K562 (cell line): Measurements from ENCODE around the gene GPHN. TPM values are rescaled to one million over a fixed set of nuclear protein-coding genes. Genes with fewer than 3 reads are reported as not detected.

Experiments used
- ATAC-seq: fragments of 200-7000 bp; cut with Tn5 transposase; 3 replicates; pipeline ENCODE4 v1.9.1; 2020; ENCODE audit warnings: moderate library complexity
- BruUV-seq: library from RNA; stranded (reverse); fragments of 400-500 nt; replicated peaks from 2 replicates; lab custom pipeline; 2021; lab: Mats Ljungman, UMichigan
- CTCF ChIA-PET: fragments of 300-600 bp; formaldehyde crosslinking; extraction: SDS; loops from one replicate; lab custom pipeline; 2021; ENCODE audit warnings: low intra/inter-chr PET ratio; lab: Yijun Ruan, JAX
- POLR2A ChIA-PET: fragments of 300-600, 350-650 bp; sonication (Branson Sonifier 250); formaldehyde crosslinking; extraction: SDS; loops from one replicate; lab custom pipeline; 2021; ENCODE audit warnings: antibody characterized with exemption, inconsistent platforms; lab: Yijun Ruan, JAX
- DNase-seq, 4 experiments: peaks; one replicate each; pipeline versions ENCODE4 v3.0.0 to v3.0.0-alpha.2; 2011 to 2018; ENCODE audit warnings: low spot score in 3 of 4, mixed read lengths in 3 of 4; ENCODE audit errors: extremely low read depth in 1 of 4
- FAIRE-seq: peaks from 2 replicates; lab custom pipeline; 2011; peaks lifted over from hg19 to GRCh38; lab: Jason Lieb, UNC
- H2AFZ ChIP-seq: 2 replicates; pipeline ENCODE4 v1.6.0; 2011; ENCODE audit warnings: low read depth, low read length, control low read depth, inconsistent platforms
- H3K27ac ChIP-seq: fragments of 200-600 bp; 3 replicates; pipeline ENCODE4 v1.8.0; 2011; ENCODE audit warnings: low read depth, mild to moderate bottlenecking, control low read depth, inconsistent platforms, low read length, moderate library complexity, mixed read lengths; ENCODE audit errors: extremely low read depth
- H3K27me3 ChIP-seq, 2 experiments: fragments of 300-600 bp in 1 of 2; 2 replicates in 1 of 2; 3 replicates in 1 of 2; pipeline versions ENCODE4 v1.6.0 to v1.8.0; 2011; ENCODE audit warnings: inconsistent platforms in 2 of 2, low read length in 2 of 2, mild to moderate bottlenecking in 1 of 2, mixed read lengths in 1 of 2, moderate library complexity in 1 of 2; ENCODE audit not compliant: control insufficient read depth in 2 of 2, insufficient read depth in 2 of 2
- H3K36me3 ChIP-seq: fragments of 300-600 bp; 3 replicates; pipeline ENCODE4 v1.8.0; 2011; ENCODE audit warnings: mild to moderate bottlenecking, low read length, inconsistent platforms; ENCODE audit not compliant: control insufficient read depth, insufficient read depth
- H3K4me1 ChIP-seq, 2 experiments: fragments of 200-600 bp in 1 of 2; replicated peaks in 1 of 2; 2 replicates in 1 of 2; 3 replicates in 1 of 2; pipeline versions ENCODE4 v1.5.1 to v1.8.0; 2011; ENCODE audit warnings: inconsistent platforms in 2 of 2, low read length in 2 of 2, mild to moderate bottlenecking in 1 of 2, mixed read lengths in 1 of 2, moderate library complexity in 1 of 2; ENCODE audit not compliant: control insufficient read depth in 2 of 2, insufficient read depth in 2 of 2
- H3K4me2 ChIP-seq: 2 replicates; pipeline ENCODE4 v1.6.1; 2011; ENCODE audit warnings: low read length, control low read depth, inconsistent platforms, mixed read lengths; ENCODE audit not compliant: insufficient read depth
- H3K4me3 ChIP-seq: fragments of 200-600 bp; sonication (generic), shearing (Covaris generic); 2 replicates; pipeline ENCODE4 v1.5.1; 2016; ENCODE audit warnings: control low read depth, inconsistent platforms
- H3K79me2 ChIP-seq: fragments of 200-600 bp; 3 replicates; pipeline ENCODE4 v1.8.0; 2011; ENCODE audit warnings: low read length, inconsistent platforms; ENCODE audit not compliant: control insufficient read depth, insufficient read depth
- H3K9ac ChIP-seq, 2 experiments: 2 replicates each; pipeline versions ENCODE4 v1.6.0 to v1.6.1; 2011; ENCODE audit warnings: low read depth in 2 of 2, low read length in 2 of 2, control low read depth in 1 of 2, inconsistent platforms in 1 of 2, mild to moderate bottlenecking in 1 of 2, mixed read lengths in 1 of 2; ENCODE audit not compliant: insufficient read depth in 1 of 2
- H3K9me1 ChIP-seq: one replicate; pipeline ENCODE4 v1.6.0; 2011; ENCODE audit warnings: inconsistent platforms, mild to moderate bottlenecking, low read length, moderate library complexity; ENCODE audit not compliant: control insufficient read depth, insufficient read depth
- H3K9me3 ChIP-seq: replicated peaks from 2 replicates; pipeline ENCODE4 v1.5.1; 2011; ENCODE audit warnings: low read depth, low read length, inconsistent platforms; ENCODE audit not compliant: control insufficient read depth, insufficient read depth
- H4K20me1 ChIP-seq: replicated peaks from 2 replicates; pipeline ENCODE4 v1.6.1; 2011; ENCODE audit warnings: low read length, inconsistent platforms, mixed read lengths; ENCODE audit not compliant: control insufficient read depth, insufficient read depth
- ATF3 ChIP-seq, 2 experiments: fragments of 450-650 bp in 1 of 2; sonication (generic) in 1 of 2; formaldehyde crosslinking in 1 of 2; IDR thresholded peaks in 1 of 2; conservative IDR thresholded peaks in 1 of 2; 2 replicates each; pipeline versions ENCODE4 v1.6.1 to v1.8.1; 2016 to 2023; ENCODE audit warnings: mild to moderate bottlenecking in 2 of 2, moderate library complexity in 2 of 2, inconsistent platforms in 1 of 2, missing genetic modification reagents in 1 of 2
- BCOR ChIP-seq: fragments of 450-650 bp; IDR thresholded peaks from 2 replicates; pipeline ENCODE4 v1.6.1; 2016
- CBX2 ChIP-seq: fragments of 200-600 bp; sonication (generic); IDR thresholded peaks from one replicate; pipeline ENCODE4 v1.6.1; 2012; ENCODE audit warnings: mild to moderate bottlenecking, low read length, inconsistent platforms; ENCODE audit not compliant: insufficient read depth, poor library complexity, severe bottlenecking
- CBX8 ChIP-seq: fragments of 200-600 bp; sonication (generic); IDR thresholded peaks from 2 replicates; pipeline ENCODE4 v1.6.1; 2012; ENCODE audit warnings: borderline replicate concordance, mixed run types, low read depth, mild to moderate bottlenecking, moderate library complexity, mixed read lengths, low read length, control low read depth, inconsistent platforms; ENCODE audit not compliant: poor library complexity, severe bottlenecking; ENCODE audit errors: extremely low read depth
- GABPA ChIP-seq: fragments of 200-800 bp; sonication (Bioruptor generic); conservative IDR thresholded peaks from 2 replicates; pipeline ENCODE4 v1.6.1; 2016; ENCODE audit warnings: low read depth, missing genetic modification characterization, missing compliant biosample characterization
- KLF10 ChIP-seq: fragments of 250-450 bp; sonication (Bioruptor Pico); IDR thresholded peaks from 2 replicates; pipeline ENCODE4 v1.6.1; 2021; ENCODE audit warnings: matching md5 sums
- POLR2H ChIP-seq: IDR thresholded peaks from 2 replicates; pipeline ENCODE4 v1.6.1; 2016; ENCODE audit warnings: missing genetic modification characterization, low read depth, mild to moderate bottlenecking, control low read depth, missing compliant biosample characterization, moderate library complexity
- STAT5B ChIP-seq: fragments of 250-450 bp; sonication (Bioruptor Pico); IDR thresholded peaks from 2 replicates; pipeline ENCODE4 v1.8.0; 2021; ENCODE audit warnings: mild to moderate bottlenecking, inconsistent platforms
- TCF3 ChIP-seq: sonication (generic); formaldehyde crosslinking; IDR thresholded peaks from 2 replicates; pipeline ENCODE4 v1.4.0; 2020; ENCODE audit warnings: mild to moderate bottlenecking, missing genetic modification reagents
- ZC3H8 ChIP-seq: fragments of 450-650 bp; IDR thresholded peaks from 2 replicates; pipeline ENCODE4 v1.6.1; 2017
- ZNF224 ChIP-seq: sonication (generic); formaldehyde crosslinking; IDR thresholded peaks from 2 replicates; pipeline ENCODE4 v1.8.0; 2022; ENCODE audit warnings: mild to moderate bottlenecking, missing genetic modification reagents
- ZNF830 ChIP-seq: fragments of 250-450 bp; sonication (Bioruptor Pico); IDR thresholded peaks from 2 replicates; pipeline ENCODE4 v1.5.0; 2021; ENCODE audit warnings: mild to moderate bottlenecking
- WGBS: fragments of 100-300 bp; shearing (Covaris generic); methylation state at CpG from one replicate; pipeline ENCODE4 v1.1.6; 2016; ENCODE audit warnings: low coverage, mixed read lengths; ENCODE audit not compliant: insufficient coverage; ENCODE audit errors: missing lambda C conversion rate; 5-methylcytosine and 5-hydroxymethylcytosine counted together
- in situ Hi-C: fragments of 300-500 bp; cut with MboI; formaldehyde crosslinking; loops from 4 replicates; pipeline ENCODE4 v1.15.0; 2018; ENCODE audit warnings: inconsistent platforms, mixed read lengths
- intact Hi-C: fragments of 100-400 bp; cut with micrococcal nuclease; formaldehyde crosslinking; loops from 2 replicates; pipeline ENCODE4 v1.14.2; 2022
- polyA plus RNA-seq, 8 experiments: library from polyadenylated mRNA; depleted of rRNA in 4 of 8; stranded (reverse) in 5 of 8; unstranded in 3 of 8; fragments of >200 nt; fragmentation: Nextera tagmentation in 2 of 8; fragmentation: Illumina TruSeq in 1 of 8; extraction: Ambion mirVana in 2 of 8; extraction: Trizol in 1 of 8; gene quantifications; 2 replicates each; pipeline versions ENCODE4 v1.2.1 to v1.2.3, GENCODE V29; 2011 to 2014; ENCODE audit warnings: inconsistent platforms in 1 of 8, missing spikeins in 1 of 8
- total RNA-seq, 7 experiments: library from RNA; depleted of rRNA in 6 of 7; stranded (reverse); fragments of >200 nt in 6 of 7; fragmentation: Illumina TruSeq in 2 of 7; extraction: Trizol in 2 of 7; gene quantifications; 2 replicates each; pipeline versions ENCODE4 v1.2.1 to v1.2.3, GENCODE V29; 2011 to 2021; ENCODE audit warnings: low replicate concordance in 1 of 7
- TF ChIP-seq, protein P1 (sequence below): fragments of 450-650 bp; conservative IDR thresholded peaks from 2 replicates; pipeline ENCODE4 v1.6.1; 2016; ENCODE audit warnings: missing genetic modification characterization, low read depth, mild to moderate bottlenecking, missing compliant biosample characterization, moderate library complexity
- TF ChIP-seq, protein P2 (sequence below): sonication (generic); formaldehyde crosslinking; IDR thresholded peaks from 2 replicates; pipeline ENCODE4 v1.8.0; 2022; ENCODE audit warnings: mild to moderate bottlenecking, missing genetic modification reagents, borderline replicate concordance
- TF ChIP-seq, protein P3 (sequence below): fragments of 250-450 bp; sonication (Bioruptor Pico); IDR thresholded peaks from 2 replicates; pipeline ENCODE4 v1.5.0; 2021
- TF ChIP-seq, protein P4 (sequence below): fragments of 450-650 bp; IDR thresholded peaks from 2 replicates; pipeline ENCODE4 v1.6.1; 2016

GPHN gene
- total and polyA plus RNA-seq, 9 of the 15 experiments (the other 6 are each of a cell fraction or from before 2014, with no cell fraction given) = 5.9 to 16.0 (median 11.4) TPM

DNA sequence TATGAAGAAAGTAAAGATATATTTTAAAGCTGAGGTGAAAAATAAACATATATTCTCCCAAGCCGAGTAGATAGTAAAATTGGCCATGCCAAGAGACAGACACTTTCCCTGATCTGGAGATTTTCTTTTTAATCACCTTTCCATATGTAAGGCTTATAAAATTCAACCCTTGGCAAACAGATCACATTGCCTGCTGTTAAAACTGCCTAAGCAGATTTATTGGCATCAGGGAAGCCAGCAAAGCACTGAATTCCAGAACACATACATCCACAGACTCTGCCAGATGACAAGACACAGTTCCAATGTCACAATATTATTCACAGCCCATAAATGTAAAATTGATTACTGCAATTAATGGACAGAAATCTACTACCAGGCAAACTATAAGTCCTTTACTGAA, 603.1 kb downstream of the GPHN start:
- H3K4me2 ChIP-seq = no peak overlapping the region
- H4K20me1 ChIP-seq = no peaks in the 10 kb centered on the region
- POLR2A ChIA-PET = no interaction called here
- FAIRE-seq (no peak), DNase-seq (no peak), ATAC-seq (no peak)
- intact Hi-C loops = no loop called here
- CTCF ChIA-PET = no interaction called here
- H3K4me3 ChIP-seq = no peak overlapping the region
- no TSS peak for BruUV-seq
- no peaks in the 10 kb centered on the region for H3K36me3 ChIP-seq
- H3K27me3 ChIP-seq = no peaks in the 10 kb centered on the region
- H3K9me3 ChIP-seq = no peaks in the 10 kb centered on the region
- 23% methylated on average over 1 of the region's 1 CpG for WGBS
- in situ Hi-C loops = loop anchor here (25.0 kb wide), 2 partner anchors 474 to 749 kb away; no protein-coding TSS in a partner anchor
- no peaks in the 10 kb centered on the region for H3K79me2 ChIP-seq
- H3K9me1 ChIP-seq = no peaks in the 10 kb centered on the region
- H3K4me1 ChIP-seq = no peaks in the 10 kb centered on the region
- H2AFZ ChIP-seq = no peak overlapping the region
- no peak overlapping the region for H3K27ac ChIP-seq
- H3K9ac ChIP-seq = no peak overlapping the region
- TF ChIP-seq, protein P1, sequence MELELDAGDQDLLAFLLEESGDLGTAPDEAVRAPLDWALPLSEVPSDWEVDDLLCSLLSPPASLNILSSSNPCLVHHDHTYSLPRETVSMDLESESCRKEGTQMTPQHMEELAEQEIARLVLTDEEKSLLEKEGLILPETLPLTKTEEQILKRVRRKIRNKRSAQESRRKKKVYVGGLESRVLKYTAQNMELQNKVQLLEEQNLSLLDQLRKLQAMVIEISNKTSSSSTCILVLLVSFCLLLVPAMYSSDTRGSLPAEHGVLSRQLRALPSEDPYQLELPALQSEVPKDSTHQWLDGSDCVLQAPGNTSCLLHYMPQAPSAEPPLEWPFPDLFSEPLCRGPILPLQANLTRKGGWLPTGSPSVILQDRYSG = no peak
- TF ChIP-seq KLF10 (no peak), BCOR (no peak), CBX8 (no peak), CBX2 (no peak), GABPA (tag) (no peak), ZNF830 (CRISPR knock-in tag) (no peak), ZNF224 (CRISPR knock-in tag) (no peak), STAT5B (CRISPR knock-in tag) (no peak), ATF3 (IDR thresholded peaks at IDR 0.05) (no peak), ATF3 (CRISPR knock-in tag; conservative IDR thresholded peaks at IDR 0.05) (no peak), POLR2H (tag) (no peak), TCF3 (CRISPR knock-in tag) (no peak), ZC3H8 (no peak)
- TF ChIP-seq, protein P2, sequence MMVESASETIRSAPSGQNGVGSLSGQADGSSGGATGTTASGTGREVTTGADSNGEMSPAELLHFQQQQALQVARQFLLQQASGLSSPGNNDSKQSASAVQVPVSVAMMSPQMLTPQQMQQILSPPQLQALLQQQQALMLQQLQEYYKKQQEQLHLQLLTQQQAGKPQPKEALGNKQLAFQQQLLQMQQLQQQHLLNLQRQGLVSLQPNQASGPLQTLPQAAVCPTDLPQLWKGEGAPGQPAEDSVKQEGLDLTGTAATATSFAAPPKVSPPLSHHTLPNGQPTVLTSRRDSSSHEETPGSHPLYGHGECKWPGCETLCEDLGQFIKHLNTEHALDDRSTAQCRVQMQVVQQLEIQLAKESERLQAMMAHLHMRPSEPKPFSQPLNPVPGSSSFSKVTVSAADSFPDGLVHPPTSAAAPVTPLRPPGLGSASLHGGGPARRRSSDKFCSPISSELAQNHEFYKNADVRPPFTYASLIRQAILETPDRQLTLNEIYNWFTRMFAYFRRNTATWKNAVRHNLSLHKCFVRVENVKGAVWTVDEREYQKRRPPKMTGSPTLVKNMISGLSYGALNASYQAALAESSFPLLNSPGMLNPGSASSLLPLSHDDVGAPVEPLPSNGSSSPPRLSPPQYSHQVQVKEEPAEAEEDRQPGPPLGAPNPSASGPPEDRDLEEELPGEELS (CRISPR knock-in tag) = no peak
- TF ChIP-seq, protein P3, sequence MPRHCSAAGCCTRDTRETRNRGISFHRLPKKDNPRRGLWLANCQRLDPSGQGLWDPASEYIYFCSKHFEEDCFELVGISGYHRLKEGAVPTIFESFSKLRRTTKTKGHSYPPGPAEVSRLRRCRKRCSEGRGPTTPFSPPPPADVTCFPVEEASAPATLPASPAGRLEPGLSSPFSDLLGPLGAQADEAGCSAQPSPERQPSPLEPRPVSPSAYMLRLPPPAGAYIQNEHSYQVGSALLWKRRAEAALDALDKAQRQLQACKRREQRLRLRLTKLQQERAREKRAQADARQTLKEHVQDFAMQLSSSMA (CRISPR knock-in tag) = no peak
- TF ChIP-seq, protein P4, sequence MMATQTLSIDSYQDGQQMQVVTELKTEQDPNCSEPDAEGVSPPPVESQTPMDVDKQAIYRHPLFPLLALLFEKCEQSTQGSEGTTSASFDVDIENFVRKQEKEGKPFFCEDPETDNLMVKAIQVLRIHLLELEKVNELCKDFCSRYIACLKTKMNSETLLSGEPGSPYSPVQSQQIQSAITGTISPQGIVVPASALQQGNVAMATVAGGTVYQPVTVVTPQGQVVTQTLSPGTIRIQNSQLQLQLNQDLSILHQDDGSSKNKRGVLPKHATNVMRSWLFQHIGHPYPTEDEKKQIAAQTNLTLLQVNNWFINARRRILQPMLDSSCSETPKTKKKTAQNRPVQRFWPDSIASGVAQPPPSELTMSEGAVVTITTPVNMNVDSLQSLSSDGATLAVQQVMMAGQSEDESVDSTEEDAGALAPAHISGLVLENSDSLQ = no peak
